ENCODE measurements around the gene AOPEP. TPM values are rescaled to one million over a fixed set of nuclear protein-coding genes. Genes with fewer than 3 reads are reported as not detected.

Gene AOPEP
- polyA plus RNA-seq, 1 donor from 2014 or later, result 10.0 TPM

DNA sequence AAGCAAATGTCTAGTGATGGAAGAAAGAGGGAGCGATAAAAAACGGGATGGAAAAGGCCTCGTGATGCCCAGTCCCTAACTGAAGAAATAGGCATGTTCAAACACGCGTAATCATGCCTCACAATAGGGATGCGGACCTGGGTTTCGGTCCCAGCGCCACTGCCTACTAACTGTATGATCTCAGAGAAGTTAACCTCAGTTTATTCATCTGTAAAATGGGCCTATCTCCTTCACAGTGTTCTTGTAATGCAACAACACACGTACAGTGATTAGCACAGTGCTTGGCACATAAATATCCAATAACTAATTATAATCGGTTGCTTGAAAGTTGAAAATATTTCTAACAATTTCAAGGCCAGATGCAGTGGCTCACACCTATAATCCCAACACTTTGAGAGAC, 409.3 kb downstream of the AOPEP start:
- Histone ChIP-seq H3K27me3 (ENCODE audit: insufficient read depth, low read depth, low read length) (no peaks in the 10 kb centered on the region), H3K4me3 (ENCODE audit: low read length) (no peak overlapping the region), H3K36me3 (ENCODE audit: insufficient read depth, low read length) (no peaks in the 10 kb centered on the region), H3K4me2 (ENCODE audit: low read length) (no peak overlapping the region), H4K20me1 (ENCODE audit: insufficient read depth) (no peaks in the 10 kb centered on the region), H3K9ac (ENCODE audit: low read length) (no peak overlapping the region), H3K79me2 (replicated peaks; ENCODE audit: insufficient read depth, low read length) (no peaks in the 10 kb centered on the region), H2AFZ (ENCODE audit: low read depth, low read length) (no peak overlapping the region), H3K27ac (ENCODE audit: low read length) (no peak overlapping the region), H3K9me3 (ENCODE audit: low read length) (no peaks in the 10 kb centered on the region), H3K9me2 (ENCODE audit: insufficient read depth, low read length) (no peaks in the 10 kb centered on the region), H3F3A (ENCODE audit: insufficient read depth, low read length, poor library complexity, severe bottlenecking) (no peaks in the 10 kb centered on the region)
- TF ChIP-seq, protein P1, sequence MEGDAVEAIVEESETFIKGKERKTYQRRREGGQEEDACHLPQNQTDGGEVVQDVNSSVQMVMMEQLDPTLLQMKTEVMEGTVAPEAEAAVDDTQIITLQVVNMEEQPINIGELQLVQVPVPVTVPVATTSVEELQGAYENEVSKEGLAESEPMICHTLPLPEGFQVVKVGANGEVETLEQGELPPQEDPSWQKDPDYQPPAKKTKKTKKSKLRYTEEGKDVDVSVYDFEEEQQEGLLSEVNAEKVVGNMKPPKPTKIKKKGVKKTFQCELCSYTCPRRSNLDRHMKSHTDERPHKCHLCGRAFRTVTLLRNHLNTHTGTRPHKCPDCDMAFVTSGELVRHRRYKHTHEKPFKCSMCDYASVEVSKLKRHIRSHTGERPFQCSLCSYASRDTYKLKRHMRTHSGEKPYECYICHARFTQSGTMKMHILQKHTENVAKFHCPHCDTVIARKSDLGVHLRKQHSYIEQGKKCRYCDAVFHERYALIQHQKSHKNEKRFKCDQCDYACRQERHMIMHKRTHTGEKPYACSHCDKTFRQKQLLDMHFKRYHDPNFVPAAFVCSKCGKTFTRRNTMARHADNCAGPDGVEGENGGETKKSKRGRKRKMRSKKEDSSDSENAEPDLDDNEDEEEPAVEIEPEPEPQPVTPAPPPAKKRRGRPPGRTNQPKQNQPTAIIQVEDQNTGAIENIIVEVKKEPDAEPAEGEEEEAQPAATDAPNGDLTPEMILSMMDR (IDR thresholded peaks at IDR 0.05; ENCODE audit: poor library complexity, severe bottlenecking), result no peak
- TF ChIP-seq, protein P2, sequence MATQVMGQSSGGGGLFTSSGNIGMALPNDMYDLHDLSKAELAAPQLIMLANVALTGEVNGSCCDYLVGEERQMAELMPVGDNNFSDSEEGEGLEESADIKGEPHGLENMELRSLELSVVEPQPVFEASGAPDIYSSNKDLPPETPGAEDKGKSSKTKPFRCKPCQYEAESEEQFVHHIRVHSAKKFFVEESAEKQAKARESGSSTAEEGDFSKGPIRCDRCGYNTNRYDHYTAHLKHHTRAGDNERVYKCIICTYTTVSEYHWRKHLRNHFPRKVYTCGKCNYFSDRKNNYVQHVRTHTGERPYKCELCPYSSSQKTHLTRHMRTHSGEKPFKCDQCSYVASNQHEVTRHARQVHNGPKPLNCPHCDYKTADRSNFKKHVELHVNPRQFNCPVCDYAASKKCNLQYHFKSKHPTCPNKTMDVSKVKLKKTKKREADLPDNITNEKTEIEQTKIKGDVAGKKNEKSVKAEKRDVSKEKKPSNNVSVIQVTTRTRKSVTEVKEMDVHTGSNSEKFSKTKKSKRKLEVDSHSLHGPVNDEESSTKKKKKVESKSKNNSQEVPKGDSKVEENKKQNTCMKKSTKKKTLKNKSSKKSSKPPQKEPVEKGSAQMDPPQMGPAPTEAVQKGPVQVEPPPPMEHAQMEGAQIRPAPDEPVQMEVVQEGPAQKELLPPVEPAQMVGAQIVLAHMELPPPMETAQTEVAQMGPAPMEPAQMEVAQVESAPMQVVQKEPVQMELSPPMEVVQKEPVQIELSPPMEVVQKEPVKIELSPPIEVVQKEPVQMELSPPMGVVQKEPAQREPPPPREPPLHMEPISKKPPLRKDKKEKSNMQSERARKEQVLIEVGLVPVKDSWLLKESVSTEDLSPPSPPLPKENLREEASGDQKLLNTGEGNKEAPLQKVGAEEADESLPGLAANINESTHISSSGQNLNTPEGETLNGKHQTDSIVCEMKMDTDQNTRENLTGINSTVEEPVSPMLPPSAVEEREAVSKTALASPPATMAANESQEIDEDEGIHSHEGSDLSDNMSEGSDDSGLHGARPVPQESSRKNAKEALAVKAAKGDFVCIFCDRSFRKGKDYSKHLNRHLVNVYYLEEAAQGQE (IDR thresholded peaks at IDR 0.05; ENCODE audit: borderline replicate concordance), result no peak
- TF ChIP-seq EP300 (conservative IDR thresholded peaks at IDR 0.05; ENCODE audit: poor library complexity, severe bottlenecking) (no peak), POLR2AphosphoS5 (IDR thresholded peaks at IDR 0.05) (no peak), RAD21 (conservative IDR thresholded peaks at IDR 0.05) (no peak), TAF1 (IDR thresholded peaks at IDR 0.05; ENCODE audit: low read depth) (no peak), SMC3 (conservative IDR thresholded peaks at IDR 0.05; ENCODE audit: poor library complexity) (no peak), EZH2 (IDR thresholded peaks at IDR 0.05; ENCODE audit: borderline replicate concordance, insufficient read depth, low read length, poor library complexity, severe bottlenecking) (no peak), MXI1 (conservative IDR thresholded peaks at IDR 0.05; ENCODE audit: poor library complexity, severe bottlenecking) (no peak)

Small RNA genes lying within 50 kb of the gene (small RNA-seq; reads per million reads assigned to genes)
- 0.41 to 10.3 (median 8.7) reads per million in 3 experiments for gene MIR2278
- 4,959 to 6,876 (median 6,711) reads per million in 3 experiments for gene MIR23B
- gene MIR27B, result 4,288 to 9,992 (median 9,048) reads per million in 3 experiments
- 0 reads per million in 3 experiments for gene MIR3074
- gene MIR6081, result 0 reads per million in 3 experiments

Other genes starting within 250 kb of the AOPEP start
- 7.7 and 10.8 TPM in 2 replicates for gene PCAT7, start 171.6 kb upstream of the AOPEP start, polyA plus RNA-seq
- gene FBP2, start 132.9 kb upstream of the AOPEP start, polyA plus RNA-seq, result not detected in 2 replicates
- gene FBP1, start 87.2 kb upstream of the AOPEP start, polyA plus RNA-seq, result 0.94 TPM in 1 of 2 replicates, not detected in the other